Tibial artery (tissue), 4 donors: ENCODE results near the gene IL1RAPL1.

Experiments used
- DNase-seq, 2 donors: peaks; one replicate each; pipeline ENCODE4 v3.0.0-alpha.2; 2019
- H3K27ac ChIP-seq, 2 donors: fragments of 200-600 bp; sonication (generic) in 1 of 2; 1 replicate in 1 of 2; 2 replicates in 1 of 2; pipeline ENCODE4 v1.5.1; 2018 to 2019; ENCODE audit warnings: mild to moderate bottlenecking in 1 of 2
- H3K27me3 ChIP-seq, 2 donors: fragments of 200-600 bp; sonication (generic) in 1 of 2; one replicate each; pipeline versions ENCODE4 v1.5.1 to v1.6.0; 2016 to 2019
- H3K36me3 ChIP-seq, 3 donors: fragments of 200-600 bp; sonication (generic) in 2 of 3; one replicate each; pipeline ENCODE4 v1.5.1; 2016 to 2019; ENCODE audit warnings: mild to moderate bottlenecking in 2 of 3
- H3K4me1 ChIP-seq, 4 donors: fragments of 200-600 bp; sonication (generic) in 2 of 4; 1 replicate in 3 of 4; 2 replicates in 1 of 4; pipeline ENCODE4 v1.5.1; 2016 to 2019
- H3K4me3 ChIP-seq, 2 donors: fragments of 200-600 bp; sonication (generic) in 1 of 2; 1 replicate in 1 of 2; 2 replicates in 1 of 2; pipeline ENCODE4 v1.5.1; 2018 to 2019; ENCODE audit warnings: mild to moderate bottlenecking in 2 of 2
- H3K9me3 ChIP-seq, 3 donors: fragments of 200-600 bp; sonication (generic) in 1 of 3; one replicate each; pipeline ENCODE4 v1.5.1; 2016 to 2019
- CTCF ChIP-seq, 2 experiments: fragments of 200-600 bp in 1 of 2; fragments of 450-650 bp in 1 of 2; IDR thresholded peaks; one replicate each; pipeline ENCODE4 v1.5.1; 2017 to 2019; ENCODE audit warnings: antibody characterized with exemption in 2 of 2, mild to moderate bottlenecking in 1 of 2, moderate library complexity in 1 of 2
- intact Hi-C: fragments of 100-400 bp; cut with DNase I; formaldehyde crosslinking; loops from one replicate; pipeline ENCODE4 v1.15.0; 2023; ENCODE audit warnings: low total_unique reads

The IL1RAPL1 gene

GRCh38 chrX:28625223-28625622 is 38.0 kb downstream of the IL1RAPL1 start:
- H3K27me3 ChIP-seq: no peaks in the 10 kb centered on the region
- DNase-seq: no peak
- no peaks in the 10 kb centered on the region for H3K4me1 ChIP-seq
- intact Hi-C loops: no loop called here
- no peak for TF ChIP-seq CTCF (IDR thresholded peaks at IDR 0.05)
- H3K9me3 ChIP-seq: no peaks in the 10 kb centered on the region
- H3K4me3 ChIP-seq: no peak overlapping the region
- H3K27ac ChIP-seq: no peak overlapping the region
- no peaks in the 10 kb centered on the region for H3K36me3 ChIP-seq

- Histone ChIP-seq H3K9me3 (no peaks in the 10 kb centered on the region), H3K36me3 (no peaks in the 10 kb centered on the region), H3K4me3 (no peak overlapping the region), H3K27me3 (no peaks in the 10 kb centered on the region), H3K4me1 (no peaks in the 10 kb centered on the region), H3K27ac (no peak overlapping the region)
- intact Hi-C loops: no loop called here
- DNase-seq: no peak
- no peak for TF ChIP-seq CTCF (IDR thresholded peaks at IDR 0.05)
These were observed 39.3 kb downstream of the IL1RAPL1 start for GRCh38 chrX:28626515-28626914.

- TF ChIP-seq CTCF (IDR thresholded peaks at IDR 0.05): no peak
- Histone ChIP-seq H3K9me3 (no peaks in the 10 kb centered on the region), H3K4me1 (no peaks in the 10 kb centered on the region), H3K36me3 (no peaks in the 10 kb centered on the region), H3K27me3 (no peaks in the 10 kb centered on the region), H3K4me3 (no peak overlapping the region), H3K27ac (no peak overlapping the region)
- intact Hi-C loops: no loop called here
- DNase-seq: no peak
These were observed 40.9 kb downstream of the IL1RAPL1 start for GRCh38 chrX:28628120-28628519.

GRCh38 chrX:28638775-28639174 is 51.5 kb downstream of the IL1RAPL1 start:
- no peak for DNase-seq
- no peak overlapping the region for H3K27ac ChIP-seq
- no peaks in the 10 kb centered on the region for H3K27me3 ChIP-seq
- H3K36me3 ChIP-seq: no peaks in the 10 kb centered on the region
- intact Hi-C loops: no loop called here
- H3K9me3 ChIP-seq: peaks cover 0 to 4% (median 0%) of the 10 kb centered on the region in 3 donors
- H3K4me3 ChIP-seq: no peak overlapping the region
- H3K4me1 ChIP-seq: no peaks in the 10 kb centered on the region
- TF ChIP-seq CTCF (IDR thresholded peaks at IDR 0.05): no peak

GRCh38 chrX:28639451-28639850 is 52.2 kb downstream of the IL1RAPL1 start:
- no peak for DNase-seq
- intact Hi-C loops: no loop called here
- no peak for TF ChIP-seq CTCF (IDR thresholded peaks at IDR 0.05)
- no peaks in the 10 kb centered on the region for H3K36me3 ChIP-seq
- no peak overlapping the region for H3K4me3 ChIP-seq
- H3K9me3 ChIP-seq: peaks cover 0 to 4% (median 0%) of the 10 kb centered on the region in 3 donors
- H3K27me3 ChIP-seq: no peaks in the 10 kb centered on the region
- H3K27ac ChIP-seq: no peak overlapping the region
- no peaks in the 10 kb centered on the region for H3K4me1 ChIP-seq

- Histone ChIP-seq H3K27ac (no peak overlapping the region), H3K36me3 (no peaks in the 10 kb centered on the region), H3K27me3 (no peaks in the 10 kb centered on the region), H3K9me3 (no peaks in the 10 kb centered on the region), H3K4me3 (no peak overlapping the region), H3K4me1 (no peaks in the 10 kb centered on the region)
- no peak for DNase-seq
- TF ChIP-seq CTCF (IDR thresholded peaks at IDR 0.05): no peak
- intact Hi-C loops: no loop called here
These were observed 62.3 kb downstream of the IL1RAPL1 start for GRCh38 chrX:28649541-28649940.
